ENCODE data around the gene AHNAK.
"Not testable (repeated sequence)": the region's sequence is repeated elsewhere in the genome, so short reads cannot be mapped to it uniquely, and the experiment has no call there.

The AHNAK gene

DNA sequence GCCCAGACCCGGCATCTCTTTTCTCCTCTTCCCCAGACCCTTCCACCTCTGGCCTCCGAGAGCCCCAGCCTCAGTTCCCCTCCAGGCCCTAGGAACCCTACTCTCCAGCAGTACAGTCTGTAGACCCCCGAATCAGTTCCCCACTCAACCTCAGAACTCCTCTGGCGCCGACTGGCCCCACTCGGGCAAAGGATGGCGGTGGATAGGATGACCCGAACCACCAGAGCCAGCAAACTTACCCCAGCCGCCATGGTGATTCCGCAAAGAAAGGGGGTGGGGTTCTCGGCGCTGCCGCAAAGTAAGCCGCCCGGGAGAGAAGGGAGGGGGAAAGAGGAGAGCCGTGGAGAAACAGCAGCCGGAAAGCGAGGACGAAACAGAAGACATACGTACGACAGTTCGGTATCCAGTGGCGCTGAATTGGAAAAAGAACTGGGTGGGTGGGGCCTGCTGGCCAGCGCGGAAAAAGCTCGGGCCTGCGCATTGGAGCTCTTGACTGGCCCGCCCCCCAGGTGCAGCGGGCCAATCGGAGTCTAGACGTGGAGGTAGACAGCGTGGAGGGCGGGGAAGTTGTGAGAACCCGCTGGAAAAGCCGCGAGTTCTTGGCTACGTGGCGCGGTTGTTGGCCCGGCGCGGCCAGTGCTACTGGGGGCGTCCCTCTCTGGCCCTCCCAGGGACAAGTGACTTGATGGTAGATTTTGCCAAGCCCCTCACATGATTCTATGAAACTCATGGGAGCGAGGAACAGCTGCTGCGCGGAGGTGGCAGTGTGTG, 27.2 kb upstream of the AHNAK start, which contains the start of gene EEF1G:
EEF1G (minus strand) TSS at position 300 of the 771 bp plus-strand sequence; CDS start at position 251, 49 bp downstream.
- peak; percentile 73 to 99 (median 98) for DNase-seq

DNA sequence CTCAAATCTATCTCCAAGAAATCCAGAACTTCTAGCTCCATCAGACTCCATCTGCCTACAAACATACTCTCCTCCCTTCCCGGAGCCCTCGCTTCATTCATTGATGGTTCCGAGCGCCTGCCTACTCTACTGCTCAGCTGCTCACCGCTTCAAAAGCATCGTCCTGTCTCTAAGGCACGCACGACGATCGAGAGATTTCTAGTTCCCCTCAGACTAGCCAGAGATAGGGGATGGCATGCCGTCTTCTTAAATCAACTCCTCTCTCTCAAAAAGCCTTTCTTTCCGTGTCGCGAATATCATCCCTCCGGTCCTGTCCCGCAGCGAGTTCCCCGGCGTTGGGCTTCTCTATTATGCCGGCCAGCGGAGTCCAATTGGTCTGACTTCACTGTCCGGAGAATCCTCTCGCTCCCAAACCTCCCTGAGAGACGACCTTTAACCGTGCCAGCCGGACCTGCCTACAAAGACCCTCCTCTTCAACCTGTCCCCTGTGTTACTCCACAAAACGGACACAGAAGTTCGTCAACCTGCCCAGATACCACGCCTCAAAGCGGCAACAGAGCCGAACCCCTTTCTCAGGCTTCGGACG, 26.5 kb upstream of the AHNAK start:
- peak in 16 of 56 donors; percentile 20 to 62 (median 46) for DNase-seq

- no peak for DNase-seq
Observed at GRCh38 chr11:62572431-62572830, 25.8 kb upstream of the AHNAK start.

- DNase-seq: not testable (repeated sequence)
Observed at GRCh38 chr11:62571493-62571892, 24.9 kb upstream of the AHNAK start.

DNA sequence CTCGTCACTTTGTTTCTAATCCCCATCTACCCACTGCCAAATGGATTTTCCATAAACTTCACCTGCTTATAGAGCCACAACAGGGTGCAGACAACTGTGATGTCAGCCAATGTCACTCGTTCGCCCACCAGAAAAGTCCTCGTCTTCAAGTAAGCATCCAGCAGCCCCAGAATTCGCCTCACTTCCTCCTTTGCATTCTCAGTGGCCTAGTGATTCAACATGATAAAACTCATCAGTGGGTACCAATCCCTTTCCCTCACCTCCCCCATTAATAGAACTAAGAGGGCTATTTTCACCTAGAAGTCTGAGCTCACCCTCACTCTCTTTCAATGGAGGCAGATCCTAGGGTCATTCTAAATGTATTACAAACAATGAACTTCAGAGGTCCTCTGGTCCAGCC, 24.3 kb upstream of the AHNAK start:
- DNase-seq: not testable (repeated sequence)

- no peak for DNase-seq
Observed at GRCh38 chr11:62569611-62570010, 23.0 kb upstream of the AHNAK start.

DNA sequence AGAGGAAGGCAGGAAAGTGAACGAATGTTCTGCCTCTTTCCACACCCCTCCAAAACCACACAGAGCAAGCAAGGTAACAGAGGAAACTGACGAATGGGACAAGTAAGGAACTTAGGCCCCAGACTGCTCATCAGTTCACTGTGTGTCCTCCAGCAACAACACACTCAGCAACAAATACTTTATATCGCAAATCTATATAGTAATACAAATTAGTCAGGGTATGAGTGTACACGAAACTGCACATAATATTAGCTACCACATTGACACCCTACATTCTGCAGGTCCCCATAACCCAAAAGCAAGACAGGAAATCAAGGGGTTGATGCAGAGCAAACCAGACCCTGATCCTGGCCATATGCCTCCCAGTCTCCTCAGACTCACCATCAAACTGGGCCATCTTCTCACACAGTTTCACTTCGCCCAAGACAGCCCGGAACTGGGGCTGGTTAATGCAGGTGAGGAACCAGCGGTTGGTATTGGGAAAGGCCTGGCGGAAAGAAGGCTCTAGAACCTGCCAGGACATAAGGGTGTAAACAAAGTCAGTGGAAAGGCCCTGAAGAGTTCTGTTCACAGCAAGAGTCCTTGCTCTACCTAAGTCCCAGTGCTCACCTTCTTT, 20.5 kb upstream of the AHNAK start:
- DNase-seq: no peak

DNA sequence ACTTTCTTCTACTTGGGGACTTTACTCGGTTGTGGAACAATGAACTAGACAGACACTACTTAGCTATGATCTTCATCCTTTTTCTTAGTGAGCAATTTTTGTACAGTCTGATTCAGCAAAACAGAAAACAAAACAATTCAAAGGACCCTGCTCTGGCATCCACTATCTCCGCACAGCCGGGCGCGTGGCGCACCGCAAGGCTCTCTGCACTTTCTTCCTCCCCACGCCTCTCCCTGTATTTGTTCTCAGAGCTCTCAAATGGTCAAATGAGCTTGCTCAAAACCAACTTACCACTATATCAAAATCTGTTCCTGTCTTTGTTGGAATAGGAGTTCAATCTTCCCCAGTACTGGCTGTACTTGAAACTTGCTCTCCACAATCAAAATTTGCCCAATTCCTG, 19.6 kb upstream of the AHNAK start:
- no peak for DNase-seq

GRCh38 chr11:62565100-62565802, 18.6 kb upstream of the AHNAK start:
- DNase-seq: no peak

DNA sequence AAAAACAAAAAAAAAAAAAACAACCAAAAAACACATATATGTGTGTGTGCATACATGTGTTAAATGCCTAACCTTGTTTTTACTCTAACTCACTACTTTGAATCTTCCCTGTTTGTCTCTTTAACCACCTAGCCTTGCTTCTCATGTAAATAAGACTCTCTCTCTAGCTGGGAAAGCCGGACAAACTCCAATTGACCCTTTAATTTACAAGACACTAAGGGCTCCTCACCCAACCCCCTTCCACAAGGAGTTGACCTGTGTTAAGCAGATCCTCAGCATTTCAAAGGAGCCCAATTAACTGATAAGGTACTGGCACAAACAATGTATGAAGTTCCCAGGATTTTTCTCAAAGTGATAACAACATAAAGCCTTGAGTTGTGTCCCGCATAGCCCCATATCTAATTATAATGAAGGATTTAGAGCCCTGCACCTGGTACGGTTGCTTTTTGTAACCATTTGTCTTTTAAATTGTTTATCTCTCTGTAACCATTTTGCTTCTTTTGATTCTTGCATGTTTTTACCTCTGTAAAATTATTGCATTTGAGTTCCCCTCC, 15.1 kb upstream of the AHNAK start:
- DNase-seq: not testable (repeated sequence)

DNA sequence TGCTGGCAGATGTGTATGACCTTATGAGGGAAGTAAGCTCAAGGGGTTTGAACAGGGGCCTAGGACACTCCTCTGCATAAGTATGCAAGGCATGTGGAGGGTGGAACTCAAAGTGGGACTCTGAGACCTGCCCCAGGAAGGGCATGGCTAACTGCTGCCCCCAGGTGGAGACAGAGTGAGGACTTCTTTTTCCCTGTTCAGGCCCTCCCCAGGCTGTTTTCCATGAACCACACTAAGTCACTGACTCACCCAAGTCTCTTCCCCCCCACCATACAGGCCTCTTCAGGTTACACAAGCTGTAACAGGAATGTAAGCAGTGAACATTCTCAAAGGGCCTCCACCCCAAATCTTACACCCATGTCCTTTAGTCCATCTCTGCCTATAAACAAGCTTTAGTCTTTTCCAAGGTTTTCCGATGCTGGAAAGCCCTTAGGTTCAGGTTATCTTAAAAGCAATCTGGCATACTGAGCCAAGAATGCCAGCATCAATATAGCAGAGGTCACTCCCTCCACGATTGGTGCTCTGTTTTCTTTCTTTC, 14.0 kb upstream of the AHNAK start:
- peak in 26 of 56 donors; percentile 16 to 78 (median 40) for DNase-seq

DNA sequence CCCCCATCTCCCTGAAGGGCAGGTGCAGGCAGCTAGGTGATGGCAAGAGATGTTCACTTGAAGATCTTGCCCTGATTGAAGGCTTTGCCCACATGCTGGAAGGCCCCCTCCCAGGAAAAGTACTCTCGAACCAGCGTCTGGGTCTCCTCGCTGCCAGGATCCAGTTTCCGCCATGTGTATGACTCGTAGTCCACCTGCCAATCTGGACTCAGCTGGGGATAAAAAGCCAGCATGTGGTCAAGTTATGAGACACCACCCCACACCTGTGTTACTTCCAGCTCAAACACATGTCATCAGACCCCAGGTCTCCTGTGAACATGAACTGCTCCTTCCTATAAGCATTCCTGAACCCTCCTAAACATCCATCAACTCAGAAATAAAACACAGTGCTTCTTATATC, 13.0 kb upstream of the AHNAK start:
- DNase-seq: not testable (repeated sequence)

GRCh38 chr11:62559204-62559603, 12.6 kb upstream of the AHNAK start:
- DNase-seq: peak in 20 of 56 donors; percentile 17 to 75 (median 35)

GRCh38 chr11:62558669-62559068, 12.1 kb upstream of the AHNAK start:
- no peak for DNase-seq

DNA sequence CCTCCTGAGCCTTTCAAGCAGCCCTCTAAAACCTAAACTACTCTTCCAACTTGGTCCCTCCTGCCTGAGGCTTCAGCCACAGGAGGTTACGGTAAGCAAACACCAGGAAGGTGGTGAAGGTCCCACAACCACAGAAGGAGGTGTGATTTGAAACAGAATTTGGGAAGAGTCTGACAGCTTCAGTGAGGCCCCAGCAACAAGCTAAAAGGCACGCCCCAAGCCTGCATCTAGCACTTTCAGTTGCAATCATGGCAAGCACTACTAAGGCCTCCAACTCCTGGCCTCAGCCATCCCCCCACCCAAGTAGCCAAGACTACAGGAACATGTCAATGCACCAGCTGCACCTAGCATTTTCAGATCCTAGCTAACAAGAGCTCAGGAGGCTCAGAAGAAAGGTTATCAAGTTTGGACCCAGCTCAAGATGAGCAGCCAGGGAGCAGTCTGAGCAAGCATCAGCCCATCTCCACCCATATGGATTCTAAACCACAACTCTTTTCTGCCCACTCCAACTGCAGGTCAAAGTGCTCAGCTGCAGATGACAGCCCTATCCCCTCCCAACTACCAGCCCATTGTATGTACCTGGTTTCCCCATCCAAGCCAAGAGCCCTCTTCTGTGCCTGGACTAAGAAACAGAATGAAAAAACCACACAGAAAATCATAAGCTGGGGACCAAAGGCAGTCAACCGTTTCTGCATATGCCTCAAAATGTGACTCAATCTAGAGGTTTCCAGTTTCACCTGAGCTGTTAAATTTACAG, 10.4 kb upstream of the AHNAK start:
- DNase-seq: no peak

- peak in 43 of 56 donors; percentile 14 to 82 (median 46) for DNase-seq
Observed at GRCh38 chr11:62556108-62556874, 9.7 kb upstream of the AHNAK start.

DNA sequence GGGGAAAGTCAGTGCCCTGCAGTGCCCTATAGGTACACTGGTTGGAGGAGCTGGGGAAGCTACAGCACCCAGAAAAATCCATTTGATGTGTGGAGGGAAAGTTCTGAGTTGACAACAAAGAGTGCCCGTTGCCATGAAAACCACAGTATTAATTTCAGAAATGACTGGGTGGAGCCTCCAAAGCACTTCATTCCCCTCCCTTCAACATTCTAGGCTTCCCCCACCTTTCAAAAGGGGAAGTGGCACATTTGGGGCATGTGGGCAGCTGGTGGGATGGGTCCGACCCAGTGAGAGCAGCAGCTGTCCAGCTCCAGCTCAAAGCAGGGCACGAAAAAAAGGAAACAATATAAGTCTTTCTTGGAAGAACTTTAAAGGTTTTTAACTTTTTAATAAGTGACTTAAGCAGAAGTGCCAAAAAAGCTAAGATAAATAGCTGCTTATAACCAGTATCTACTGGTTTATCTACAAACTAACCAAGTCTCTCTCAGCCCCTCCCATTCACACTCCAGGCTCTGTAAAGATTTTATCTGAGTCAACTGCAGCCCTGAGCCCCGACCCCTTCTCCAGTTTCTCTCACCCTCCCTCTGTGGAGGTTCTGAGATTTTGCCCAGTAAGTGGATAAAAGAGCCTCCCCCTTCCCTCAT, 9.0 kb upstream of the AHNAK start:
- DNase-seq: peak in 2 of 56 donors; percentile 16 to 17

DNA sequence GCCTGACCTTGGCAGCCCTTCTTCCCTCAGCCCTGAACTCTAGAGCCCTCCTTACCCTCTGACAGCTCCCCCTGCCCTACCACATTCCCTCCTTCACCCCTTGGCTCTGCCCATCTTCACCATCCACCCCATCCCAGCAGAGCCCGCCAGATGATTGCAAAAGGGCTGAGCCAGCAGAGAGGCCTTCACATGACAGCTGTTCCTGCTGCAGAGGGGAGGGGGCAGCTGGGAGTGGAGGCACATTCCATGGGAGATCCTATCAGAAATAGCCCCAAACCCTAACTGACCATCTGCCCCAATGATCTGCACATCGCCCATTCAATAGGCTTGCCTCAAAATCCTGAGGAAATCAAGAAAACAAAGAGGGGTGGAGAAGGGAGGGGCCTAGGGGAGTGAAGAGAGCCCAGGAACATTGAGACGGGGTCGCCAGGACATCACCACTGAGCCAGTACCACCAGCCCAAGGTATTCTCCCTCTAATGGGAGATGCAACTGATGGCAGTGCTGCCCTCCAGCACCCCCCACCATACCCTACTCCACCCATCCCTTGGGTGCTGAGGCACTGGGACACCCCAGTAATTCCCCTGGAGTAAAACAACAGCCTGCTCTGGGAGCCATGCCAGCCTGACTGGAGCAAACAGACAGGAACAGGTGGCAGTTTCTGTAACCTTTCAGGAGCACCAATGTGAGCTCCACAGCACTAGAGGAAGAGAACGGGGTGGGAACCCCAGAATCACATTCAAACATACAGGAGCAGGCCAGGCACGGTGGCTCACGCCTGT, 8.0 kb upstream of the AHNAK start:
- DNase-seq: no peak
